Measurements from ENCODE around the gene SAMMSON.

The SAMMSON gene

GRCh38 chr3:70049761-70050160 lies 50.2 kb downstream of the SAMMSON start:
- Histone ChIP-seq H4K12ac (ENCODE audit: low read depth, low read length) (no peak overlapping the region), H3K79me2 (ENCODE audit: control insufficient read depth, insufficient read depth, low read length, poor library complexity) (no peaks in the 10 kb centered on the region), H2AK5ac (ENCODE audit: low read length) (no peak overlapping the region), H4K91ac (ENCODE audit: low read depth, low read length) (no peak overlapping the region), H4K8ac (ENCODE audit: low read depth, low read length) (no peak overlapping the region), H2BK12ac (ENCODE audit: low read length) (no peak overlapping the region), H3K14ac (ENCODE audit: low read length) (no peak overlapping the region), H3K4me2 (ENCODE audit: low read length) (no peak overlapping the region), H3K4ac (ENCODE audit: low read depth, low read length) (no peak overlapping the region), H2AFZ (ENCODE audit: insufficient read depth, low read length, poor library complexity) (no peak overlapping the region), H3K79me1 (ENCODE audit: low read length) (no peaks in the 10 kb centered on the region), H3K18ac (ENCODE audit: low read length) (no peak overlapping the region), H3K23ac (ENCODE audit: low read length) (no peak overlapping the region), H3K4me1 (ENCODE audit: control insufficient read depth in 1 of 2, insufficient read depth in 2 of 2, low read length in 2 of 2) (no peaks in the 10 kb centered on the region), H3K36me3 (ENCODE audit: control insufficient read depth in 1 of 2, insufficient read depth in 2 of 2, low read length in 2 of 2) (no peaks in the 10 kb centered on the region), H3K27ac (ENCODE audit: low read depth, low read length) (no peak overlapping the region), H2BK5ac (ENCODE audit: low read depth, low read length, poor library complexity) (no peak overlapping the region), H3K27me3 (ENCODE audit: insufficient read depth, low read length) (no peaks in the 10 kb centered on the region), H3K9ac (ENCODE audit: low read length) (no peak overlapping the region), H3K9me3 (ENCODE audit: insufficient read depth, low read depth, low read length) (no peaks in the 10 kb centered on the region), H2BK120ac (ENCODE audit: insufficient read depth, low read length, poor library complexity) (no peak overlapping the region), H3K4me3 (ENCODE audit: low read depth, low read length) (no peak overlapping the region)
- no CpG with 5 or more reads among the region's 3 CpGs for WGBS (ENCODE audit: extremely low coverage, insufficient coverage, insufficient read length)
- DNase-seq = peak in 1 of 2 donors; percentile 31

- H3K18ac ChIP-seq (ENCODE audit: low read length) = no peak overlapping the region
- H3K36me3 ChIP-seq (ENCODE audit: control insufficient read depth in 1 of 2, insufficient read depth in 2 of 2, low read length in 2 of 2) = no peaks in the 10 kb centered on the region
- H3K9ac ChIP-seq (ENCODE audit: low read length) = no peak overlapping the region
- no peaks in the 10 kb centered on the region for H3K4me1 ChIP-seq (ENCODE audit: control insufficient read depth in 1 of 2, insufficient read depth in 2 of 2, low read length in 2 of 2)
- no peak overlapping the region for H3K4ac ChIP-seq (ENCODE audit: low read depth, low read length)
- H4K8ac ChIP-seq (ENCODE audit: low read depth, low read length) = no peak overlapping the region
- H3K9me3 ChIP-seq (ENCODE audit: insufficient read depth, low read depth, low read length) = no peaks in the 10 kb centered on the region
- H2AK5ac ChIP-seq (ENCODE audit: low read length) = no peak overlapping the region
- H3K27me3 ChIP-seq (ENCODE audit: insufficient read depth, low read length) = no peaks in the 10 kb centered on the region
- no CpG with 5 or more reads among the region's 1 CpG for WGBS (ENCODE audit: extremely low coverage, insufficient coverage, insufficient read length)
- H3K14ac ChIP-seq (ENCODE audit: low read length) = no peak overlapping the region
- H2BK5ac ChIP-seq (ENCODE audit: low read depth, low read length, poor library complexity) = no peak overlapping the region
- no peak overlapping the region for H2AFZ ChIP-seq (ENCODE audit: insufficient read depth, low read length, poor library complexity)
- no peaks in the 10 kb centered on the region for H3K79me2 ChIP-seq (ENCODE audit: control insufficient read depth, insufficient read depth, low read length, poor library complexity)
- no peak overlapping the region for H3K4me2 ChIP-seq (ENCODE audit: low read length)
- DNase-seq = peak in 1 of 2 donors; percentile 19
- no peak overlapping the region for H3K4me3 ChIP-seq (ENCODE audit: low read depth, low read length)
- no peak overlapping the region for H3K23ac ChIP-seq (ENCODE audit: low read length)
- H2BK120ac ChIP-seq (ENCODE audit: insufficient read depth, low read length, poor library complexity) = no peak overlapping the region
- H3K79me1 ChIP-seq (ENCODE audit: low read length) = no peaks in the 10 kb centered on the region
- no peak overlapping the region for H4K91ac ChIP-seq (ENCODE audit: low read depth, low read length)
- H2BK12ac ChIP-seq (ENCODE audit: low read length) = no peak overlapping the region
- H4K12ac ChIP-seq (ENCODE audit: low read depth, low read length) = no peak overlapping the region
- H3K27ac ChIP-seq (ENCODE audit: low read depth, low read length) = no peak overlapping the region
Observed at GRCh38 chr3:70053293-70053692, 53.8 kb downstream of the SAMMSON start.

GRCh38 chr3:70056081-70056480 lies 56.5 kb downstream of the SAMMSON start:
- no peak overlapping the region for H3K27ac ChIP-seq (ENCODE audit: low read depth, low read length)
- H3K4me2 ChIP-seq (ENCODE audit: low read length) = no peak overlapping the region
- H4K12ac ChIP-seq (ENCODE audit: low read depth, low read length) = no peak overlapping the region
- no peak overlapping the region for H4K8ac ChIP-seq (ENCODE audit: low read depth, low read length)
- no peak overlapping the region for H2AK5ac ChIP-seq (ENCODE audit: low read length)
- no peaks in the 10 kb centered on the region for H3K9me3 ChIP-seq (ENCODE audit: insufficient read depth, low read depth, low read length)
- no peak overlapping the region for H3K23ac ChIP-seq (ENCODE audit: low read length)
- no peak overlapping the region for H2BK120ac ChIP-seq (ENCODE audit: insufficient read depth, low read length, poor library complexity)
- H3K18ac ChIP-seq (ENCODE audit: low read length) = no peak overlapping the region
- no peak overlapping the region for H4K91ac ChIP-seq (ENCODE audit: low read depth, low read length)
- H3K79me1 ChIP-seq (ENCODE audit: low read length) = no peaks in the 10 kb centered on the region
- H2BK5ac ChIP-seq (ENCODE audit: low read depth, low read length, poor library complexity) = no peak overlapping the region
- DNase-seq = no peak
- H3K27me3 ChIP-seq (ENCODE audit: insufficient read depth, low read length) = no peaks in the 10 kb centered on the region
- no peaks in the 10 kb centered on the region for H3K4me1 ChIP-seq (ENCODE audit: control insufficient read depth in 1 of 2, insufficient read depth in 2 of 2, low read length in 2 of 2)
- no peak overlapping the region for H3K4ac ChIP-seq (ENCODE audit: low read depth, low read length)
- H3K4me3 ChIP-seq (ENCODE audit: low read depth, low read length) = no peak overlapping the region
- no peak overlapping the region for H2AFZ ChIP-seq (ENCODE audit: insufficient read depth, low read length, poor library complexity)
- no peak overlapping the region for H3K14ac ChIP-seq (ENCODE audit: low read length)
- no CpG with 5 or more reads among the region's 3 CpGs for WGBS (ENCODE audit: extremely low coverage, insufficient coverage, insufficient read length)
- H3K79me2 ChIP-seq (ENCODE audit: control insufficient read depth, insufficient read depth, low read length, poor library complexity) = no peaks in the 10 kb centered on the region
- H3K36me3 ChIP-seq (ENCODE audit: control insufficient read depth in 1 of 2, insufficient read depth in 2 of 2, low read length in 2 of 2) = no peaks in the 10 kb centered on the region
- no peak overlapping the region for H2BK12ac ChIP-seq (ENCODE audit: low read length)
- H3K9ac ChIP-seq (ENCODE audit: low read length) = no peak overlapping the region

GRCh38 chr3:70057426-70057825 lies 57.9 kb downstream of the SAMMSON start:
- H3K27ac ChIP-seq (ENCODE audit: low read depth, low read length) = no peak overlapping the region
- H2AFZ ChIP-seq (ENCODE audit: insufficient read depth, low read length, poor library complexity) = no peak overlapping the region
- no peaks in the 10 kb centered on the region for H3K36me3 ChIP-seq (ENCODE audit: control insufficient read depth in 1 of 2, insufficient read depth in 2 of 2, low read length in 2 of 2)
- H3K4me2 ChIP-seq (ENCODE audit: low read length) = no peak overlapping the region
- H3K4me1 ChIP-seq (ENCODE audit: control insufficient read depth in 1 of 2, insufficient read depth in 2 of 2, low read length in 2 of 2) = no peaks in the 10 kb centered on the region
- DNase-seq = no peak
- no peak overlapping the region for H4K8ac ChIP-seq (ENCODE audit: low read depth, low read length)
- H3K14ac ChIP-seq (ENCODE audit: low read length) = no peak overlapping the region
- peaks cover 1% of the 10 kb centered on the region for H3K9me3 ChIP-seq (ENCODE audit: insufficient read depth, low read depth, low read length)
- H3K18ac ChIP-seq (ENCODE audit: low read length) = no peak overlapping the region
- H3K23ac ChIP-seq (ENCODE audit: low read length) = no peak overlapping the region
- no peaks in the 10 kb centered on the region for H3K79me1 ChIP-seq (ENCODE audit: low read length)
- H4K91ac ChIP-seq (ENCODE audit: low read depth, low read length) = no peak overlapping the region
- H2BK120ac ChIP-seq (ENCODE audit: insufficient read depth, low read length, poor library complexity) = no peak overlapping the region
- no peak overlapping the region for H2AK5ac ChIP-seq (ENCODE audit: low read length)
- no peak overlapping the region for H3K4me3 ChIP-seq (ENCODE audit: low read depth, low read length)
- no peak overlapping the region for H4K12ac ChIP-seq (ENCODE audit: low read depth, low read length)
- no peaks in the 10 kb centered on the region for H3K79me2 ChIP-seq (ENCODE audit: control insufficient read depth, insufficient read depth, low read length, poor library complexity)
- H2BK5ac ChIP-seq (ENCODE audit: low read depth, low read length, poor library complexity) = no peak overlapping the region
- WGBS (ENCODE audit: extremely low coverage, insufficient coverage, insufficient read length) = no CpG with 5 or more reads among the region's 1 CpG
- H3K9ac ChIP-seq (ENCODE audit: low read length) = no peak overlapping the region
- no peaks in the 10 kb centered on the region for H3K27me3 ChIP-seq (ENCODE audit: insufficient read depth, low read length)
- no peak overlapping the region for H2BK12ac ChIP-seq (ENCODE audit: low read length)
- H3K4ac ChIP-seq (ENCODE audit: low read depth, low read length) = no peak overlapping the region

Data from trophoblast cell (in vitro differentiated cells and primary cell).